COLO668 (cell line): ENCODE data around the gene VGLL4.

Source experiments
- DNase-seq: peaks from one replicate; lab custom pipeline; 2025; ENCODE audit not compliant: unreplicated experiment; lab: John Stamatoyannopoulos, UW

Gene VGLL4

GRCh38 chr3:11566916-11567315, 76.8 kb downstream of the VGLL4 start:
- DNase-seq: no peak

- DNase-seq: no peak
Observed at GRCh38 chr3:11566478-11566877, 77.2 kb downstream of the VGLL4 start.

GRCh38 chr3:11565932-11566331, 77.8 kb downstream of the VGLL4 start:
- DNase-seq: no peak

- DNase-seq: no peak
Observed at GRCh38 chr3:11565492-11565891, 78.2 kb downstream of the VGLL4 start.

GRCh38 chr3:11565072-11565471, 78.6 kb downstream of the VGLL4 start:
- DNase-seq: no peak

- DNase-seq: no peak
Observed at GRCh38 chr3:11564577-11565001, 79.1 kb downstream of the VGLL4 start.

GRCh38 chr3:11563865-11564185, 79.9 kb downstream of the VGLL4 start:
- no peak for DNase-seq

GRCh38 chr3:11563159-11563864, 80.4 kb downstream of the VGLL4 start:
- DNase-seq: no peak

- no peak for DNase-seq
Observed at GRCh38 chr3:11562277-11562881, 81.3 kb downstream of the VGLL4 start.

GRCh38 chr3:11560746-11561145, 83.0 kb downstream of the VGLL4 start:
- no peak for DNase-seq

- DNase-seq: no peak
Observed at GRCh38 chr3:11559816-11560633, 83.7 kb downstream of the VGLL4 start.

GRCh38 chr3:11558918-11559815, 84.5 kb downstream of the VGLL4 start:
- no peak for DNase-seq

- no peak for DNase-seq
Observed at GRCh38 chr3:11558411-11558903, 85.3 kb downstream of the VGLL4 start.

- DNase-seq: no peak
Observed at GRCh38 chr3:11558002-11558401, 85.7 kb downstream of the VGLL4 start.

GRCh38 chr3:11556851-11557644, 86.7 kb downstream of the VGLL4 start:
- DNase-seq: no peak

GRCh38 chr3:11555881-11556633, 87.7 kb downstream of the VGLL4 start:
- no peak for DNase-seq

- no peak for DNase-seq
Observed at GRCh38 chr3:11555211-11555782, 88.4 kb downstream of the VGLL4 start.

GRCh38 chr3:11554666-11555065, 89.0 kb downstream of the VGLL4 start:
- DNase-seq: no peak

- no peak for DNase-seq
Observed at GRCh38 chr3:11554236-11554610, 89.5 kb downstream of the VGLL4 start.
